CD4-positive, alpha-beta memory T cell (primary cell): ENCODE results near the gene MAGI2. TPM values are rescaled to one million over a fixed set of nuclear protein-coding genes. Genes with fewer than 3 reads are reported as not detected.

Experiments
- CTCF ChIA-PET: fragments of 350-600 bp; sonication (Branson Sonifier 250); formaldehyde crosslinking; loops from one replicate; lab custom pipeline; 2021; ENCODE audit warnings: inconsistent platforms; ENCODE audit not compliant: partially characterized antibody; lab: Charles Lee
- POLR2A ChIA-PET: fragments of 350-600 bp; sonication (Branson Sonifier 250); formaldehyde crosslinking; loops from one replicate; lab custom pipeline; 2021; ENCODE audit not compliant: partially characterized antibody; lab: Charles Lee
- DNase-seq, 5 donors: peaks; one replicate each; pipeline versions ENCODE4 v3.0.0 to v3.0.0-alpha.2; 2020 to 2022; ENCODE audit warnings: mixed read lengths in 1 of 5
- H3K27ac ChIP-seq: one replicate; pipeline ENCODE4 v1.7.0; 2013; ENCODE audit warnings: low read depth, low read length
- H3K27me3 ChIP-seq: 2 replicates; pipeline ENCODE4 v1.7.0; 2013; ENCODE audit warnings: mild to moderate bottlenecking, low read length, moderate library complexity; ENCODE audit not compliant: insufficient read depth
- H3K36me3 ChIP-seq: 2 replicates; pipeline ENCODE4 v1.7.0; 2013; ENCODE audit warnings: mild to moderate bottlenecking, low read length, moderate library complexity; ENCODE audit not compliant: insufficient read depth
- H3K4me1 ChIP-seq: 2 replicates; pipeline ENCODE4 v1.7.0; 2013; ENCODE audit warnings: mild to moderate bottlenecking, low read length, moderate library complexity; ENCODE audit not compliant: insufficient read depth
- H3K4me3 ChIP-seq, 2 donors: one replicate each; pipeline ENCODE4 v1.7.0; 2013; ENCODE audit warnings: low read length in 2 of 2, mild to moderate bottlenecking in 1 of 2
- H3K9me3 ChIP-seq, 2 donors: one replicate each; pipeline ENCODE4 v1.7.0; 2013; ENCODE audit warnings: low read length in 2 of 2, control low read depth in 1 of 2; ENCODE audit not compliant: control insufficient read depth in 1 of 2
- H3K27ac Mint-ChIP-seq, 7 donors: one replicate each; pipeline ENCODE4 v1.8.0; 2020 to 2021; ENCODE audit warnings: mixed read lengths in 7 of 7, mild to moderate bottlenecking in 6 of 7, inconsistent platforms in 3 of 7, moderate library complexity in 3 of 7
- H3K27me3 Mint-ChIP-seq, 2 donors: one replicate each; pipeline ENCODE4 v1.8.0; 2020 to 2021; ENCODE audit warnings: mixed read lengths in 2 of 2
- H3K36me3 Mint-ChIP-seq, 2 donors: one replicate each; pipeline ENCODE4 v1.8.0; 2020 to 2021; ENCODE audit warnings: mixed read lengths in 2 of 2, inconsistent platforms in 1 of 2, mild to moderate bottlenecking in 1 of 2
- H3K4me1 Mint-ChIP-seq, 4 donors: one replicate each; pipeline ENCODE4 v1.8.0; 2020 to 2021; ENCODE audit warnings: mixed read lengths in 4 of 4, mild to moderate bottlenecking in 1 of 4
- H3K4me3 Mint-ChIP-seq, 8 donors: one replicate each; pipeline ENCODE4 v1.8.0; 2020 to 2021; ENCODE audit warnings: mixed read lengths in 8 of 8, mild to moderate bottlenecking in 7 of 8, moderate library complexity in 6 of 8, inconsistent platforms in 3 of 8
- H3K9me3 Mint-ChIP-seq, 8 donors: one replicate each; pipeline ENCODE4 v1.8.0; 2020 to 2021; ENCODE audit warnings: mixed read lengths in 8 of 8, mild to moderate bottlenecking in 5 of 8, inconsistent platforms in 3 of 8, moderate library complexity in 1 of 8
- intact Hi-C: fragments of 100-400 bp; cut with micrococcal nuclease; formaldehyde crosslinking; loops from one replicate; pipeline ENCODE4 v1.15.1; 2023
- polyA plus RNA-seq, 2 donors: library from polyadenylated mRNA; unstranded; fragments of 300-500 nt; fragmentation: Illumina TruSeq; gene quantifications; one replicate each; pipeline ENCODE4 v1.2.3, GENCODE V29; 2021
- total RNA-seq, 2 experiments: library from RNA; stranded (reverse); gene quantifications; one replicate each; pipeline ENCODE4 v1.2.3, GENCODE V29; 2021

The MAGI2 gene
- total and polyA plus RNA-seq, 4 experiments from 2014 or later = 0.23 to 0.25 TPM; not detected in 2

DNA sequence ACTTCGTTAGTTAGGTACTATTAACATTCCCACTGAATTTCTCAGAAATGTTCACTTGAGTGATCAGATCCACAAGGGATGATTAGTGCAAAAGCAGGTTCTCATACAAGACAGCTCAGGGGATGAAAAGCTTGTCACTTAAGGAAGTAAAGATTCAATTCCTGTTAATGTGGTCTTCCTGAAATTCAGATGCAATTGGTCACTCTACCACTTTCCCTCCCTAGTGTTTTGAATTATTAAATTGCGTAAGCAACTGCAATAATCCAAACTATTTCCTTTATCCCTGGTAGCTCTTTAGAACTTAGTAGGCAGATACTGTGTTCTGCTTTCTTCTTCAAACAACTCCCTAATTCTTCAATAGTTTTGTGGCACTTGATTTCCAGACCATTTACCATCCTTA is 121.4 kb downstream of the MAGI2 start:
- H3K9me3 Mint-ChIP-seq = peaks cover 0 to 5% (median 0%) of the 10 kb centered on the region in 8 donors
- intact Hi-C loops = no loop called here
- Histone ChIP-seq H3K4me1 (no peaks in the 10 kb centered on the region), H3K9me3 (no peaks in the 10 kb centered on the region), H3K27me3 (no peaks in the 10 kb centered on the region), H3K4me3 (no peak overlapping the region), H3K36me3 (no peaks in the 10 kb centered on the region), H3K27ac (no peak overlapping the region)
- ChIA-PET POLR2A (no interaction called here), CTCF (no interaction called here)
- no peak overlapping the region for H3K4me3 Mint-ChIP-seq
- H3K4me1 Mint-ChIP-seq = no peaks in the 10 kb centered on the region
- no peaks in the 10 kb centered on the region for H3K27me3 Mint-ChIP-seq
- DNase-seq = no peak
- no peaks in the 10 kb centered on the region for H3K36me3 Mint-ChIP-seq
- no peak overlapping the region for H3K27ac Mint-ChIP-seq

DNA sequence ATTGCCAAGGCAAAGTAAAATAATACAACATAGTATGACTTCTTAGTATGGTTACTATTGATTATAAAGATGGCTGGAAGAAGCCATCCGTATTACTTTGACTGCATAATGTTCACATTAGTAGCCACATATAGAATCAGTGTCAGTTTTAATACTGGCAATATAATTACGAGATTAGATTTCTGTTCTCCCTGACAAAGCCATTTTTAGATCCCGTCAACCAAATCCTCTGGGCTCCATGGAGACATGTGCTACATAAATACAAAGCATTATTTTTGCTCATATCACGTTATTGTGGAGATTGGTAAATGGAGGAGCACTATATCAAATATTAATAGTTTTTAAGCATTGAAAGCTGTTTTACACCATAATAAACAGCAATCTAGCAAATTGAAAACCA is 124.0 kb downstream of the MAGI2 start:
- Histone ChIP-seq H3K4me1 (no peaks in the 10 kb centered on the region), H3K4me3 (no peak overlapping the region), H3K27me3 (no peaks in the 10 kb centered on the region), H3K27ac (no peak overlapping the region), H3K9me3 (no peaks in the 10 kb centered on the region), H3K36me3 (no peaks in the 10 kb centered on the region)
- ChIA-PET POLR2A (no interaction called here), CTCF (no interaction called here)
- Mint-ChIP-seq H3K4me3 (no peak overlapping the region), H3K9me3 (peaks cover 0 to 14% (median under 1%) of the 10 kb centered on the region in 8 donors), H3K36me3 (no peaks in the 10 kb centered on the region), H3K27ac (no peak overlapping the region), H3K27me3 (no peaks in the 10 kb centered on the region), H3K4me1 (no peaks in the 10 kb centered on the region)
- intact Hi-C loops = no loop called here
- no peak for DNase-seq

DNA sequence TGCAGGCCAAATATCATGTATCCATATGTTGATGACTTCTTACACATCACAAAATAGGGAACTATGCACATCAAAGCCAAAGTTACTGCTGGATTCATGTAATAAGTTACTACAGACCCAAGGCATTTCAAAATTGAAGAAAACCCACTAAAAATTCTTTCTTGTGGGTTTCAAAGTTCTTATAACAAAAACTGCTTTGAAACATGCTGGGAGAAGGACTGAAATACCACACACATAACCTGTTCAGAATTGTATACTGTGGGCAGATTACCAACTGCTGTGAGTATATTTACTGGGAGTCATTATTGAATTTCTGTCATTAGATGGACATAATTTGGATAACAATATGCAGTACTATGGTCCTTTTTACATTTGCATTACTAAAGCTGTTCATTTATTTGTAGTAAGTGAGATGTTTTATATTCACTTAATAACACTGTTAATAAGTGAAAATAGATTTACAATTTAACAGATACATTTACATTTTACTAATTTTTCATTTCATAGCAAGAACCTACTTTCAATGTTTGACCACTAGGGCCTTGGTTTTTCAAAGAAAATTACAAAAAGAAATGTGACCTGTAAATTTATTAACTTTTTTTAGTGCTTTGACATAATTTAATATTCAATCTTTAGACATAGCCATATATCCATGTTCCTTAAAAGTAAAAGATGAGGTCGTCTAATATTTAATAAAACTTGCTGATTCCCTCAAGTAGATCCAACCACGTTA is 132.6 kb downstream of the MAGI2 start:
- peaks cover 0 to 14% (median 7%) of the 10 kb centered on the region in 8 donors for H3K9me3 Mint-ChIP-seq
- Histone ChIP-seq H3K9me3 (no peaks in the 10 kb centered on the region), H3K27ac (no peak overlapping the region), H3K4me3 (no peak overlapping the region), H3K36me3 (no peaks in the 10 kb centered on the region), H3K27me3 (no peaks in the 10 kb centered on the region), H3K4me1 (no peaks in the 10 kb centered on the region)
- ChIA-PET POLR2A (no interaction called here), CTCF (no interaction called here)
- no peak overlapping the region for H3K4me3 Mint-ChIP-seq
- intact Hi-C loops = no loop called here
- no peaks in the 10 kb centered on the region for H3K36me3 Mint-ChIP-seq
- H3K27ac Mint-ChIP-seq = no peak overlapping the region
- no peak for DNase-seq
- H3K27me3 Mint-ChIP-seq = no peaks in the 10 kb centered on the region
- no peaks in the 10 kb centered on the region for H3K4me1 Mint-ChIP-seq

DNA sequence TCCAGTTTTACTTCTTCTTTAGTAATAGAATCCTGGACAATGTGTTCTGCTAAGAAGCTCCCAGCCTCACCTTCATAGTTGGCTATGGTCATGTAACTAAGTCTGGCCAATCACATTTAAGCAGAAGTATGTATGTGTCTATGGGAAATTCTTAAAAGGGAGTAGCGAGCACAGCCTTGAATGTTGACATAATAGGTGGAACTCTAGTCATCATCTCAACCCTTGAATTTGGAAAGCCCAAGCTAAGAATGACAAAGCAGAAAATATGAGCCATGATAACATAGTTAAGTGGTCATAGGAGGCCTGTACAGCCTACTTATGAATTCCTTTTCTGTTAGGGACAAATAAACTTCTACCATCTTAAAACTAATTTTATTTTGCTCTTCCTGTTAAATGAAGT is 134.1 kb downstream of the MAGI2 start:
- Histone ChIP-seq H3K4me3 (no peak overlapping the region), H3K27ac (no peak overlapping the region), H3K36me3 (no peaks in the 10 kb centered on the region), H3K4me1 (no peaks in the 10 kb centered on the region), H3K9me3 (no peaks in the 10 kb centered on the region), H3K27me3 (no peaks in the 10 kb centered on the region)
- POLR2A ChIA-PET = no interaction called here
- Mint-ChIP-seq H3K36me3 (no peaks in the 10 kb centered on the region), H3K27ac (no peak overlapping the region), H3K9me3 (peaks cover 0 to 11% (median 7%) of the 10 kb centered on the region in 8 donors), H3K4me3 (no peak overlapping the region), H3K27me3 (no peaks in the 10 kb centered on the region), H3K4me1 (no peaks in the 10 kb centered on the region)
- no peak for DNase-seq
- intact Hi-C loops = no loop called here
- CTCF ChIA-PET = no interaction called here

DNA sequence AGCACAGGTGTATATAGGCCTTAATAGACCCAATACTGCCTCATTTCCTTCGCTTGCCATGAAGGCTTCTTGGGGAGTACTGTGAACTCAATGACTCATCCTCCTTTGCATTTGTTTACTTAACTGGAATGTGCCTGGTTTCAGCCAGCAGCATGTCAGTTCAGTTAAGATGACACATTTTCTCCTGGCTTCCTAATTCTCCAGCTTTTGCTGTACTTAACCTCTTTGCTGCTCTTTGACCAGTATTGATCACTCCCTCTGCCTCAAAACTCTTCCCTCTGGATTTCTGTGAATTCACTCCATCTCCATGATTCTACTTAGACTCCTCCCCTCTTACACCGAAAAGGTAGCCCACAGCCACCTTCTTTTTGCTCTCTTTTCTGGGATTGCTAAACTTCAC is 135.7 kb downstream of the MAGI2 start:
- no peak overlapping the region for H3K4me3 ChIP-seq
- Mint-ChIP-seq H3K36me3 (no peaks in the 10 kb centered on the region), H3K4me1 (no peaks in the 10 kb centered on the region), H3K4me3 (no peak overlapping the region), H3K27me3 (no peaks in the 10 kb centered on the region), H3K27ac (no peak overlapping the region), H3K9me3 (peaks cover 0 to 9% (median 6%) of the 10 kb centered on the region in 8 donors)
- POLR2A ChIA-PET = no interaction called here
- no peaks in the 10 kb centered on the region for H3K4me1 ChIP-seq
- no peak for DNase-seq
- H3K27ac ChIP-seq = no peak overlapping the region
- H3K36me3 ChIP-seq = no peaks in the 10 kb centered on the region
- H3K27me3 ChIP-seq = no peaks in the 10 kb centered on the region
- H3K9me3 ChIP-seq = no peaks in the 10 kb centered on the region
- intact Hi-C loops = no loop called here
- CTCF ChIA-PET = no interaction called here

DNA sequence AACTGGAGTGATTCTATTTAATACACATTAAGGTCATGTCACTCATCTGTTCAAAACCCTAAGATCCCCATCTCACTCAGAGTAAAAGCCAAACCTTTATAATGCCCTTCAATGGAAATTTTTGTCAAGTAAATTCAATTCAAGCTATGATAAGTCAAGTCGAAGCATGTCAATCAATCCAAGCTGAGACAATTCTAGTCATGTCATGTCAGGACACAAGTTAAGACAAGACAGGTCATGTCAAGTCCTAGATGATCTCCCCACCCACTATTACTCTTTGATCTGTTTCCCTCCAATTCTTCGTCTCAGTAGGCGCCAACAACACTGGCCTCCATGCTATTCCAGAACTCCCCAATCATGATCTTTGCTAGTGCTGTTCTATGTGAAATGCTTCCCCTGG is 141.4 kb downstream of the MAGI2 start:
- DNase-seq = no peak

DNA sequence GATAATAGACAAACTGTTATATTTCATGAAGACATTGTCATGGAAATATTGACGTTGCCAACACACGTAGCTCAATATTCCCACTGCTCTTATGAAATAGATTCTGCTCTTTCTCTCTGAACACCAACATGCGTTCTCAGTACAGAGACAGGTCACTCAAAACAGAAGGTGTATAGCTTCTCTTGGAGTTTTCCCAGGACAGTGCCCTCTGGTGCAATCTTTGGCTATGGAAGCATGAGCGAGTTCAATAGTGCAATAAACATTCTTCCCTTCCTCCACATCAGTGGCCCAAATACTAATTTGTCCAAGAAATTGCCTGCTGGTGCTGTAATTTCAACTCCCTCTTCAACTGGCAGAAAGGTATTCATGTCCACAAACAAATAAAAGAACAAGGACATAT is 145.3 kb downstream of the MAGI2 start:
- no peak for DNase-seq
- H3K27me3 Mint-ChIP-seq = no peaks in the 10 kb centered on the region
- Histone ChIP-seq H3K36me3 (no peaks in the 10 kb centered on the region), H3K4me1 (no peaks in the 10 kb centered on the region), H3K4me3 (no peak overlapping the region), H3K27ac (no peak overlapping the region), H3K27me3 (no peaks in the 10 kb centered on the region), H3K9me3 (no peaks in the 10 kb centered on the region)
- no peaks in the 10 kb centered on the region for H3K36me3 Mint-ChIP-seq
- POLR2A ChIA-PET = no interaction called here
- H3K9me3 Mint-ChIP-seq = peaks cover 0 to 4% (median under 1%) of the 10 kb centered on the region in 8 donors
- CTCF ChIA-PET = no interaction called here
- no peak overlapping the region for H3K27ac Mint-ChIP-seq
- no peaks in the 10 kb centered on the region for H3K4me1 Mint-ChIP-seq
- H3K4me3 Mint-ChIP-seq = no peak overlapping the region
- intact Hi-C loops = no loop called here

More for the DNA sequence above, 141.4 kb downstream of the MAGI2 start:
- no peak overlapping the region for H3K27ac Mint-ChIP-seq
- Histone ChIP-seq H3K9me3 (no peaks in the 10 kb centered on the region), H3K27me3 (no peaks in the 10 kb centered on the region), H3K4me3 (no peak overlapping the region), H3K4me1 (no peaks in the 10 kb centered on the region), H3K27ac (no peak overlapping the region), H3K36me3 (no peaks in the 10 kb centered on the region)
- POLR2A ChIA-PET = no interaction called here
- H3K9me3 Mint-ChIP-seq = peaks cover 0 to 6% (median 3%) of the 10 kb centered on the region in 8 donors
- intact Hi-C loops = no loop called here
- H3K27me3 Mint-ChIP-seq = no peaks in the 10 kb centered on the region
- CTCF ChIA-PET = no interaction called here
- no peaks in the 10 kb centered on the region for H3K4me1 Mint-ChIP-seq
- H3K36me3 Mint-ChIP-seq = no peaks in the 10 kb centered on the region
- H3K4me3 Mint-ChIP-seq = no peak overlapping the region
